Right renal cortex interstitium (tissue), 3 donors: ENCODE results near the gene GRM3. TPM values are rescaled to one million over a fixed set of nuclear protein-coding genes. Genes with fewer than 3 reads are reported as not detected.
A peak's percentile ranks its signal among the peaks of the same experiment; 100 is the strongest.

Source experiments
- DNase-seq, 3 donors: peaks; one replicate each; pipeline ENCODE4 v3.0.0-alpha.2; 2013; ENCODE audit warnings: low read depth in 3 of 3, low spot score in 2 of 3
- polyA plus RNA-seq, 3 donors: library from polyadenylated mRNA; unstranded; fragments of 120-200 nt; gene quantifications; one replicate each; pipeline ENCODE4 v1.2.1, GENCODE V29; 2013; ENCODE audit not compliant: insufficient read length in 3 of 3

The GRM3 gene
- polyA plus RNA-seq, 3 donors, result 0.07 to 0.37 (median 0.18) TPM

- no peak for DNase-seq
These were observed 141.1 kb downstream of the GRM3 start for GRCh38 chr7:86784765-86785164.

- no peak for DNase-seq
These were observed 141.9 kb downstream of the GRM3 start for GRCh38 chr7:86785641-86786040.

- DNase-seq, result no peak
These were observed 142.7 kb downstream of the GRM3 start for GRCh38 chr7:86786376-86786775.

GRCh38 chr7:86788948-86789347, 145.2 kb downstream of the GRM3 start:
- DNase-seq, result no peak

GRCh38 chr7:86790383-86790782, 146.7 kb downstream of the GRM3 start:
- no peak for DNase-seq

GRCh38 chr7:86792260-86792659, 148.6 kb downstream of the GRM3 start:
- no peak for DNase-seq

- no peak for DNase-seq
These were observed 149.4 kb downstream of the GRM3 start for GRCh38 chr7:86793136-86793535.

- DNase-seq, result peak in 2 of 3 donors; percentile 5 to 8
These were observed 171.1 kb downstream of the GRM3 start for GRCh38 chr7:86814661-86815379.

- DNase-seq, result no peak
These were observed 171.8 kb downstream of the GRM3 start for GRCh38 chr7:86815556-86815955.

- no peak for DNase-seq
These were observed 175.2 kb downstream of the GRM3 start for GRCh38 chr7:86818903-86819302.

- no peak for DNase-seq
These were observed 180.1 kb downstream of the GRM3 start for GRCh38 chr7:86823769-86824168.

- no peak for DNase-seq
These were observed 181.6 kb downstream of the GRM3 start for GRCh38 chr7:86825264-86825663.

GRCh38 chr7:86826948-86827347, 183.2 kb downstream of the GRM3 start:
- no peak for DNase-seq

- DNase-seq, result no peak
These were observed 189.7 kb downstream of the GRM3 start for GRCh38 chr7:86833360-86833759.

- no peak for DNase-seq
These were observed 193.5 kb downstream of the GRM3 start for GRCh38 chr7:86837235-86837634.

GRCh38 chr7:86844608-86845007, 200.9 kb downstream of the GRM3 start:
- DNase-seq, result no peak

- DNase-seq, result no peak
These were observed 202.9 kb downstream of the GRM3 start for GRCh38 chr7:86846494-86847190.

- DNase-seq, result no peak
These were observed 204.5 kb downstream of the GRM3 start for GRCh38 chr7:86848226-86848625.

- DNase-seq, result no peak
These were observed 207.9 kb downstream of the GRM3 start for GRCh38 chr7:86851566-86851965.

GRCh38 chr7:86863452-86863851, 219.7 kb downstream of the GRM3 start:
- no peak for DNase-seq

GRCh38 chr7:86867163-86867762, 223.6 kb downstream of the GRM3 start:
- no peak for DNase-seq

- DNase-seq, result no peak
These were observed 232.4 kb downstream of the GRM3 start for GRCh38 chr7:86876146-86876545.
